ENCODE measurements around the gene TAF3. TPM values are rescaled to one million over a fixed set of nuclear protein-coding genes. Genes with fewer than 3 reads are reported as not detected.
"Not testable (repeated sequence)": the region's sequence is repeated elsewhere in the genome, so short reads cannot be mapped to it uniquely, and the experiment has no call there.

Gene TAF3
- 6.2 to 8.6 TPM (median 7.2 TPM) in 3 replicates for total RNA-seq
- long read RNA-seq, full-length matches to known transcripts, result 2 of 4 reads
- long read RNA-seq, partial matches to known transcripts, result 2 of 4 reads
- long read RNA-seq, other reads (novel, unspliced or antisense), result 0 of 4 reads

- H3K4me3 Mint-ChIP-seq (ENCODE audit: unreplicated experiment), result peak within 1 kb of the TSS; percentile 94
- no peaks in the 10 kb centered on the region for H3K9me3 Mint-ChIP-seq (ENCODE audit: low read depth)
- H3K36me3 Mint-ChIP-seq (ENCODE audit: low read depth), result no peaks in the 10 kb centered on the region
- peaks cover 4% of the 10 kb centered on the region for H3K27me3 Mint-ChIP-seq (ENCODE audit: low read depth)
- peak; percentile 97 for DNase-seq (ENCODE audit: low spot score)
- TF ChIP-seq CTCF (IDR thresholded peaks at IDR 0.05), result no peak
- H3K27ac Mint-ChIP-seq (ENCODE audit: unreplicated experiment), result peak within 1 kb of the TSS; percentile 84
- H3K4me1 Mint-ChIP-seq (ENCODE audit: low read depth), result peaks cover 17% of the 10 kb centered on the region
These were observed at the start of gene TAF3 for GRCh38 chr10:7818295-7819120. Gene TAF3 (plus strand): TSS chr10:7818505. CDS start chr10:7818710, 205 bp downstream.

DNA sequence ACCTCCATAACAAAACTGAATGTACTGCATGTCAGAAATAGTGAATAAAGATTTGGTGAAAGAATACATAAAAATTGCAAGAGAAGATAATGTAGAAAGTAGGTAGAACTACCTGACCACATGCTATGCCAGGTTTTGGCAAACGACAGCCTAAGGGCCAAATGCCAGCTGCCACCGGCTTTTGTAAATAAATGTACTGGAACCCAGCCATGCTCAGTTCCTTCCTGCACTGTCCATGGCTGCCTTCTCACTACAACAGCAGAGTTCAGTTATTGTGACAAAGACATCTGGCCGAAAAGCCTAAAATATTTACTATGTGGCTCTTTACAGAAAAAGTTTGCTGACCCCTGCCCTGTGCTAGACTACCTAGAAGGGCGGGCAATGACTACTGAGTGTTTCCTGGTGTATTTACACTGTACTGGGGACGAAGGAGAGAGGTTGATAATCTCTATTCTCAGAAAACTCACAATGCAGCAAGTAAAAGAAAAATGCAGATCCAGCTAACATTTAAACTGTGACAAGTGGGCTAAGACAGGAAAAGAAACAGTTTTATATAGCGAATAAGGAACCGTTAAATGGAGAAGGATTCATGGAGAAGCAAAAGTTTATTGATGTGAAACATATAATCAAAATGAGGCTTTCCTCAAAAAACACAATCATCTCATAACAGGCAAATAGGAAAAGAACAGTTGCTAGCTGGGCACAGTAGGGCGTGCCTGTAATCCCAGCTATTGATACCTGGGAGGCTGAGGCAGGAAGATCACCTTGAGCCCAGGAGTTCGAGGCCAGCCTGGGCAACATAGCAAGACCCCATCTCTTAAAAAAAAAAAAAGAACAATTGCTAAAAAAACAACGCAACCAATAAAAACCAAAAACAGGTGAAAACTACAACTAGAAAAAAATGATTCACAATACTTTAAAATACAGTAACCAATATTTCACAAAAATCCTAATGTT, 44.2 kb upstream of the TAF3 start:
- DNase-seq (ENCODE audit: low spot score), result no peak
- Mint-ChIP-seq H3K36me3 (ENCODE audit: low read depth) (peaks cover 41% of the 10 kb centered on the region), H3K4me1 (ENCODE audit: low read depth) (no peaks in the 10 kb centered on the region), H3K9me3 (ENCODE audit: low read depth) (no peaks in the 10 kb centered on the region), H3K27ac (ENCODE audit: unreplicated experiment) (no peak overlapping the region), H3K27me3 (ENCODE audit: low read depth) (no peaks in the 10 kb centered on the region), H3K4me3 (ENCODE audit: unreplicated experiment) (no peak overlapping the region)
- TF ChIP-seq CTCF (IDR thresholded peaks at IDR 0.05), result no peak

- Mint-ChIP-seq H3K36me3 (ENCODE audit: low read depth) (peaks cover 41% of the 10 kb centered on the region), H3K27ac (ENCODE audit: unreplicated experiment) (no peak overlapping the region), H3K4me3 (ENCODE audit: unreplicated experiment) (no peak overlapping the region)
These were observed 41.5 kb upstream of the TAF3 start for GRCh38 chr10:7776777-7777176.

GRCh38 chr10:7782194-7782593, 36.1 kb upstream of the TAF3 start:
- Mint-ChIP-seq H3K36me3 (ENCODE audit: low read depth) (peaks cover 16% of the 10 kb centered on the region), H3K4me1 (ENCODE audit: low read depth) (peaks cover 14% of the 10 kb centered on the region)
- DNase-seq (ENCODE audit: low spot score); H3K27ac Mint-ChIP-seq (ENCODE audit: unreplicated experiment); H3K27me3 Mint-ChIP-seq (ENCODE audit: low read depth); H3K4me3 Mint-ChIP-seq (ENCODE audit: unreplicated experiment); H3K9me3 Mint-ChIP-seq (ENCODE audit: low read depth): not testable (repeated sequence)

More at GRCh38 chr10:7776777-7777176, 41.5 kb upstream of the TAF3 start:
- Mint-ChIP-seq H3K9me3 (ENCODE audit: low read depth) (no peaks in the 10 kb centered on the region), H3K27me3 (ENCODE audit: low read depth) (no peaks in the 10 kb centered on the region), H3K4me1 (ENCODE audit: low read depth) (no peaks in the 10 kb centered on the region)
- DNase-seq (ENCODE audit: low spot score), result no peak
- TF ChIP-seq CTCF (IDR thresholded peaks at IDR 0.05), result no peak

GRCh38 chr10:7786430-7786829, 31.9 kb upstream of the TAF3 start:
- Mint-ChIP-seq H3K27ac (ENCODE audit: unreplicated experiment) (no peak overlapping the region), H3K4me3 (ENCODE audit: unreplicated experiment) (no peak overlapping the region), H3K36me3 (ENCODE audit: low read depth) (peaks cover 5% of the 10 kb centered on the region), H3K9me3 (ENCODE audit: low read depth) (no peaks in the 10 kb centered on the region), H3K27me3 (ENCODE audit: low read depth) (no peaks in the 10 kb centered on the region), H3K4me1 (ENCODE audit: low read depth) (peaks cover 41% of the 10 kb centered on the region)
- DNase-seq (ENCODE audit: low spot score), result no peak
- no peak for TF ChIP-seq CTCF (IDR thresholded peaks at IDR 0.05)

Measured in chondrocyte (in vitro differentiated cells).